Measurements from ENCODE around the gene NUDT14.

Gene NUDT14

DNA sequence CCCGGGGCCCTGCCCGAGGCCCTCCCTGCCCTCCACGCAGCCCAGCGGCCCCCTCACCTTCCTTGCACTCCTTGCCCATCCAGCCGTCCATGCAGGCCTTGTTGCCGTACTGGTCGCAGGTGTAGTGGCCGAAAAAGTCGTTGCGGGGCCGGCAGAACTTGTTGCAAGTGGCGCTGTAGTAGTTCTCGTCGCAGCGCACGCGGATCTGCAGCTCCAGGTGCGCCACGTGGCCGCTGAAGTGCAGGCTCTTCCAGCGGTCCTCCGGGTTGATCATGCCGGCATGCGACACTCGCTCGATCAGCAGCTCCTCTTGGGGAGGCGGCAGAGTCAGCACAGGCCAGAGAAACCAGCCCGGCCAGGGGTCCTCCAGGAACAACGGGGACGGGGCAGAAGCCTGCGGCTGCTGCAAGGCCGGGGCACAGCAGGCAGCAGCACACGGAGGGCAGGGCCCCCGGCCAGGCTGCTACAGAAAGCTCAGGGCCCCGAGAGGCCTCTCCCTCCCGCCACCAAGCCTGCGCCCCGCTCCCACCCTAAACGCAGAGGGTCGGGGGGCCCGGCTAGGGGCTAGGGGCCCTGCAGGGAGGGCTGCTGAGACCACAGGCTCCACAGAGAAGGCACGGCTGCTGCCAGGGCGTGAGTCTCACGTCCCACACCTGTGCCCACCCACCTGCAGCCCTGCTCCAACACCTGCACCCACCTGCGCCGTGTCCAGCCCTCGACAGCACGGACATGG lies 25.3 kb downstream of the NUDT14 start:
- no peak for DNase-seq

- no peak for DNase-seq
Observed at GRCh38 chr14:105155071-105155651, 26.0 kb downstream of the NUDT14 start.

DNA sequence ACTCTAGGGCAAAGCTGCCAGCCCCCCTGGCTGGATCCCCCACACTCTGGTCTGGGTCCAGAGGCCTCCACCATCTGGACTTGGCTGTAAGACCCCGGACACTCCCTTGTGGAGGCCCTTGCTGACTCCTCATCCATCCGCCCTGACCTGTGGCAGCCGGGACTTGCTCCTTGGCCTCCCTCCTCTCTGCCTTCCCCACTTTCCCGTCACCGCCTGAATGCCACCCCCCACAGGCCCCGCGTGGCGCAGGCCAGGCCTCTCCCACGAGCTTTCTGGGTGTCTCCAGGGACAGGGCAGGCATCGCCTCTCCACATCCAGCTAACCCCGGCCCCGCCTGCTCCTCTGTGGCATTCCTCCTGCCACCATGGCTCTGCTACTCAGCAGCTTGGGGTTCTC lies 26.6 kb downstream of the NUDT14 start:
- no peak for DNase-seq

- DNase-seq: no peak
Observed at GRCh38 chr14:105153739-105154475, 27.2 kb downstream of the NUDT14 start.

- no peak for DNase-seq
Observed at GRCh38 chr14:105153331-105153731, 27.8 kb downstream of the NUDT14 start.

DNA sequence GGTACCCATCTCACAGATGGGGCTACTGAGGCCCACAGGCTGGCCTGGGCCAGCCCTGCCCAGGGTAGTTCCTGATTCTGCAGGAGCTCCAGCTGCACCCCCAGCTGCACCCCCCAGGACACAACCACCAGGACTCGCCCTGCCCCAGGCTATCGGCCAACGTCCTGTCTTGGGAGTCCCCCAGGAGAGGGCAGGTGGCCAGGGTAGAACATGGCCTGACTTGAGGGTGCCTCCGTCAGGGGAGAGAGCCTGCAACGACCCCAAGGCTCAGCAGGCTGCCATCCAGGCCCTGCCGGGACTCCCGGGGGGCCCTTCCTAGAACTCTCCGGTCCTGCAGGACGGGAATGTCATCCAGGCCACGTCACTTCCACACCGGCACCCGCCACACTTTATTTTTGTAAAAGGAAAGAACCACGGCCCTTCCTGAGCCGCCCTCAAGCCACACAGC lies 28.3 kb downstream of the NUDT14 start:
- no peak for DNase-seq

DNA sequence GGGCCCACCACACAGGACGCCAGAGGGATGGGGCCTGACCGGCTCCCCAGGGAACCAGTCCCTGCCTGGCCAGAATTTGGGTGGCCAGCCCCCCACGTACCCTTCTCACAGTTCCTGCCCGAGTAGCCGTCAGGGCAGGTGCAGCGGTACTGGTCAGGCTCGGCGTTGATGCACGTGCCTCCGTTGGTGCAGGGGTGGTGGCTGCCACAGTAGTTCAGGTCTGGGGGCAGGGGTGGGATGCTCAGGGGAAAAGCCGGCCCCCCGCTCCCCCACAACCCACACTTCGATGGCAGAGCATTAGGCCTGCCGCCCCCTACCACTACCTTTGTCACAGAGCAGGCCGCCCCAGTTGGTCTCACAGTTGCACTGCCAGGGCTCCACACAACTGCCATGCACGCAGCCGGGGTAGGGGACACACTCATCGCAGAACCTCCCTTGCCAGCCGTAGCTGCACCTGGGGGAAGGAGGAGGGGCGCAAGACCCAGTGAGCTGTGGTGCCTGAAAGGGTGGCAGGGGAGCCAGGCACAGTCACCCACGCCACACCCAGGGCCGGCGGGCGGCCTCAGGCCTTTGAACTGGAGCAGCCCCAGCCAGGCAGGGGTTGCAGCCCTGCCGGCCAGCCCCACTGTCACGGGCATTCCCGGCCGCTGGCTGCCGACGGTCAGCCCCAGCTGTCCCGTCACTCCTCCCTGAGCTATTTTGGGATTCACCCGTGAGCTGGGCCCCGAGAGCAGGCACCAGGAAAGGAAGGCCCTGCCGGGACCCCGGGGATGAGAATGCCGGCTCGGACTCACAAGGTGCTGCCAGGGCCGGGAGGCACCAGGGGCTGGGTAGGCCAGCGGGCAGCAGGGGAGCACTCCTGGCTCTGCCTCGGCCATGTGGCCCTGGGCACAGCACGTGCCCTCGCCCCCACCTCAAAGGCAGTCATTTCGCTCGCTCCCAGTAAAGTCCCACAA lies 29.0 kb downstream of the NUDT14 start:
- no peak for DNase-seq

DNA sequence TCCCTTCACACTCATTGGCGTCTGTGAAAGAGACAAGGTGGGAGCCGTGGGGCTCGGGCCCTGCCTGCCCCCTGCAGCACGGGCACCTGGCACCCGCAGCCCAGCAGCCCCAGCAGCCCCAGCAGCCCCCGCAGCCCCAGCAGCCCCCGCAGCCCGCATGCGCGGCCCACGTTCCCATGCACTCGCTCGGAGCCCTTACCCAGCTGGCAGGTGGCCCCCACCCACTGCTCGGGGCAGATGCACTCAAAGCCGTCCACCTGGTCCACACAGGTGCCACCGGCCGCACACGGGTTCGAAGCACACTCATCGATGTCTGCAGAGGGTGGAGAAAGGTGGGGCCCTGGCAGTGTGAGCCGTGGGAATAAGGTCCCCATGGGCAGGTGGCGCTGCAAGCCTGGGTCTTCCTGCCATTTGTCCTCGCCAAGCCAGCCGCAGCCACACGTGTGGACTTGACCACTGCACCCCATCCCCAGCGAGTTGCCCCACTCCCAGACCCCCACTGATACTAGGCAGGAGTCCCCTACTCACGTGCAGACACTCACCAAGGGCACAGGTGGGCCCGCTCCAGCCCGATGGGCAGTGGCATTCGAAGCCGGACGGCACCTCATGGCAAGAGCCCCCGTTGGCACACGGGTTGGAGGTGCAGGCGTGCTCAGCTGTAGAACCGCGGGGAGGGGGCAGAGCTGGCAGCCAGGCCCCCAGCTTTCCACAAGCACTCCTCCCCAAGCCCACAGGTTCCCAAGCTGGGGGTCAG lies 29.9 kb downstream of the NUDT14 start:
- DNase-seq: no peak

DNA sequence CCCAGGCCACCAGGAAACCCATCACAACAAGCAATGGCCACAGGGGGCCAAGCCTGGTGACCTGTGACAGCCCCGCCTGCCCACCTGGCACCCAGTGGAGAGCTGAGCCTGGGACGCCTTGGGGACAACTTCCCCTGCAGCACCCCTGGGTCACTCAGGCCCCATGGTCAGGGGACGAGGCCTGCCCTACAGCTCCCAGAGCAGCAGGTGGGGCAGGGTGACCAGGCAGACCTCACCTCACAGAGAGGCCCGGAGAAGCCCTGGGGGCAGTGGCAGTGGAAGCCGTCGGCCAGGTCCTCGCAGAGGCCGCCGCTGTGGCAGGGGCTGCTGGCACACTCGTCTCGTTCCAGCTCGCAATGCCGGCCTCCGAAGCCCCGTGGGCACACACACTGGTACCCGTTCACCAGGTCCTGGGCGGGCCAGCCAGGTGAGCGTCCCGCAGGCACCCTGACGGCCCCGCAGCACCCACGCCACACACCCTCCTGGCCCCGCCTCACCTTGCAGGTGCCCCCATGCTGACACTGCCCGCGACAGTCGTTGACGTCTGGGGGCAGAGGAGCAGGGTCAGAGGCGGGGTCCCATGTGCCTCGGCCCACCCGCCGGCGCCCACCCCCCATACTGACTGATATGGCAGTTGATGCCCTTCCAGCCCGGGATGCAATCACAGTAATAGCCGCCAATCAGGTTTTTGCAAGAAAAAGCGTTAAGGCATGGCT lies 30.6 kb downstream of the NUDT14 start:
- DNase-seq: no peak

DNA sequence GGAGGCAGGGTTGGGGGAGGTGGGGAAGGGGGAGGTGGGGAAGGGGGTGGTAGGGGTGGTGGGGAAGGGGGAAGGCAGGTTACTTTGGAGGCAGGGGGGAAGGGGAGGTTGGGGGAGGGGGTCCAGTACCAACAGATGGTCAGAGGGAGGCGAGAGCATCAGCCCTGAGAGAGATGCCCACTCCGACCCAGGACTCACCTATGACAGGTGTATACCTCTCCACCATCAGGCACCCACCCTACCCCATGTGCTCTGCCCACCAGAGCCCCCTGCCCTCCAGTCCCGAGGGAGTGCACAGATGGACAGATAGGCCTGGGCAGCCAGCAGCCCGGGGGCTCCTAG lies 31.1 kb downstream of the NUDT14 start:
- DNase-seq: no peak

DNA sequence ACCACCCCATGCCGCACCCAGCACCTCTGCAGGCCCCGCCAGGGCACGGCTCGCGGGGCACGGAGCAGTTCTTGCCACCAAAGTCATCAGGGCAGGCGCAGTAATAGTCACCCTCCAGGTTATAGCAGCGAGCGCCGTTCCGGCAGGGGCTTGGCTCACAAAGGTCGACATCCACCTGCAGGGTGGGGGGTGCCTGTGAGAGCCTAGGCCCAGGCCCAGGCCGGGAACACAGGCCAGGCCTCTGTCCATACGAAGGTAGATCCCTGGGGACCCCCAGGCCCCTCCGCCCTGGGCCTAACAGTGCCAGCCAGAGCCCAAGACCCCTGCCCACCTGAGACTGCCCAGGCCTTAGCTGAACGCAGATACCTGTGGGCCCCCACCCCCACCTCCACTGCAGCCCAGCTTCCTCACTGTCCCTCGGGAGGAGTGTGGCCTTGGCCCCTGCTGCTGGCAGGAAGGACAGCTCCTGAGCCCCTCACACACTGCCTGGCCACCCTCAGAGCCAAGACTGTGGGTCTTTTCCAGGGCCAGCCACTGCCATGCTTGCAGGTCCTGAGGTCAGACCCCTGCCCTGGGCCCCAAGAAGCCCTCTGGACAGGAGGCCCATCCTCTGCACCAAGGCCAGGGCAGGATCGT lies 31.8 kb downstream of the NUDT14 start:
- DNase-seq: no peak

DNA sequence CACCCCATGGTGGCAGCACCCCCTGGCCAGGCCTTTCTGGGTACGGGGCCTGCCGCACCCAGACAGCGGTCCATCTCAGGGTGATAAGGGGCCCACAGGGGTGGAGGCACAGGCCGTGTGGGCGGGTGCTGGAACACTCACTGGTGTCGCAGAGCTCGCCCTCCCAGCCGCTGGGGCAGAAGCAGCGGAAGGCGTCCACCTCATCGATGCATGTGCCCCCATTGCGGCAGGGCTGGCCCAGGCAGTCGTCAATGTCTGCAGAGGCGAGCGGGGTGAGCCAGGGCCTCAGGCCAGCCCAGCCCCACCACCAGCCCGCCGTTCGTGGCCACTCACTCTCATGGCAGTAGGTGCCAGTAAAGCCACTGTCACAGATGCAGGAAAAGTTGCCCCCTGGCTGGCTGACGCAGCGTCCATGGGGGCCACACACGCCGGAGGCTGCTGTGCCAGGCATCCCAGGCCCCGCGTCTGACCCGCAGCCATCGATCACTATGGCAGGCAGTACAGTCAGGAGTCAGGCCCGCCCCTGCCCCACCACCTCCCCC lies 32.4 kb downstream of the NUDT14 start:
- DNase-seq: no peak

DNA sequence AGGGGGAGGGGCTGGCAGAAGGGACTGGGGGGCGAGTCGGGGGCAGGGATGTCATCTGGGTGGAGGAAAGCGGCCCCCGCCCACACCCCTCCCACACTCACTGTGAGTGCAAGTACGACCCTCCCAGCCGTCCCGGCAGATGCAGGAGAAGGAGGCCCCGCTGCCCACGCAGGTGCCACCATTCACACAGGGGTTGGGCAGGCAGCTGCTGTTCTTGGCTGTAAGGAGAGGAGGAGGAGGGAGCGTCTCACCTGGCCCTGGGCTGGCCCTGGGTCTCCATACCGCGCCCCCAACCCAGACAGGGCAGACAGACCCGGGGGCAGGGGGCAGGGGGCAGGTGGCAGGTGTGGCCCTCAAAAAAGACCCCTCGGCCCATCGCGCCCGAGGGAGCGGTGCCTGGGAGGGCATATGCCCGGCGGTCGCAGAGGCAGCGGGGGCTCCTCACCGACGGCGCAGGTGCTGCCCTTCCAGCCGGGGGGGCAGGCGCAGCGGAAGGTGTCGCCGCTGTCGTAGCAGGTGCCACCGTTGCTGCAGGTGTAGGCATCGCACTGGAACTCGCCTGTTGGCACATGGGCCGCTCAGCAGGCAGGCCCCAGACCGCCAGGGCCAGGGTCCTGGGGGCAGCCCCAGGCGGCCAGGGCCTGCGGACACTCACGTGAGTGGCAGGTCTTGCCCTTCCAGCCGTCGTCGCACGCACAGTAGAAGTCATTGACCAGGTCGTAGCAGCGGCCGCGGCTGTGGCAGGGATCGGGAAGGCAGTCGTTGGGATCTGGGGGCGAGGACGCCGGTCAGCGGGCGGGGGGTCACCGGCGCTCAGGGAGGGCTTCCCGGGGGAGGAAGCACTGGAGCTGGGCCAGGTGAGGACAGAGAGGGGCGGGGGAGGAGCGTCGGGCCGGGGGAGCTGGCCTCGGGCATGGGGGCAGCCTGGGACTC lies 33.2 kb downstream of the NUDT14 start:
- DNase-seq: no peak

DNA sequence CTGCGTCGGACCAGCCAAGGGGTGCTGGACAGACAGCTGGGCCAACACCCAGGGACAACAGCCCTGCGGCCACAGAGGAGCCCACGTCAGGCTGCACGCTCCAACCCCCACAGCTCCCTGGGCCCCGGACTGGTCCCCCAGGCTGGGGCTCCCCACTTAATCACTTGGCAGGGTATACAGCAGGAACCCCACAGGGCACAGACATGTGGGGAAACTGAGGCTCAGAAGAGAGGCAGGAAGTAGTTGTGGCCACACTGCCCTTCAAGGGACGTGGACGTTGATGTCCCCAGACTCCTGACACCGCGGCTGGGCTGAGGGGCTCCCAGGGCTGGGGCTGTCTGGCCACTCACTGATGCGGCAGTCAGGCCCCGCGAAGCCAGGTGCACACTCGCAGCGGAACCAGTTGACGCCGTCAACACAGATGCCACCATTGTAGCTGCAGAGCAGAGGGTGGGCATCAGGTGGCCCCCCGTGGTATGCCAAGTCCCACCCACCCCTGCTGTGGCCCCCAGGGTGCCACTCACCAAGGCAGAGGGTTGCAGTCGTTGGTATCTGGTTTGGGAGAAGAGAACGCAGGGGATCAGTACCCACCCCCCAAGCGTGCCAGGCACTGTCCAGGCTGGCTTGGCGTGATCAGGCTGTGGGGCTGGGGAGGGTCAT lies 34.0 kb downstream of the NUDT14 start:
- DNase-seq: no peak

GRCh38 chr14:105146181-105146975 lies 34.7 kb downstream of the NUDT14 start:
- DNase-seq: no peak

DNA sequence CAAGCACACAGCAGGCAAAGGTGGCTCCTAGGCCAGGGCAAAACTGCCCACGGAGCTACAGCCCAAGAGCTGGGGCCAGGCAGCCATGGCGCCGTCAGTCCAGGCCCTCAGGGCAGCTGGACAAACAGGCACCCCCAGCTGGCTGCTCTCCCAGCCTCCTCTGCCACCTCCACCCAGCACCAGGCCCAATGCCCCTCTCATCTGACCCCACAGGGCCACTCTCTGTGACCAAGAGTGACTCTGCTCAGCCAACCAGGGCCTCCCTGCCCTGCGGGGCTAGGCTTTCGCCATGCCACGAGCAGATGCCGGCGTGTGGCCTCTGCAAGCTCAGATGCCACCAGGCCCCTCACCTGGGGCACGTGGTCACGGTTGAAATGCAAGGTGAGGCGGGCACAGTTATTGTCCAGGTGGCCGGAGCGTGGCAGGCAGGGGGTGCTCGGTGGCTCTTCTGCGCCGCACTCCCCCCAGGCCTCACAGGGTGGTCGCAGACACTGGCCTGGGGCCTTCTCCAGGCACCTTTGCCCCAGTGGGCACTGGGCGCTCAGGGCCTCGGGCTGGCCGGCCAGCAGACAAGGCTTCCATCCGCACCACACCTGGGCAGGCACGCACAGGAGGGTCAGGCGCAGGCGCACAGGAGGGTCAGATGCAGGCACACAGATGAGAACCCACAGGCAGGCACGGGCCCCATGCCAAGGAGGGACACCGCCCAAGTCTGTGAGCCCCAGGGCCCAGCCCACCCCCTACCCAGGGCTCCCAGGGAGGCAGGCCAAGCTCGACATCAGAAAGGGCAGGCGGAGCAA lies 35.5 kb downstream of the NUDT14 start:
- no peak for DNase-seq

DNA sequence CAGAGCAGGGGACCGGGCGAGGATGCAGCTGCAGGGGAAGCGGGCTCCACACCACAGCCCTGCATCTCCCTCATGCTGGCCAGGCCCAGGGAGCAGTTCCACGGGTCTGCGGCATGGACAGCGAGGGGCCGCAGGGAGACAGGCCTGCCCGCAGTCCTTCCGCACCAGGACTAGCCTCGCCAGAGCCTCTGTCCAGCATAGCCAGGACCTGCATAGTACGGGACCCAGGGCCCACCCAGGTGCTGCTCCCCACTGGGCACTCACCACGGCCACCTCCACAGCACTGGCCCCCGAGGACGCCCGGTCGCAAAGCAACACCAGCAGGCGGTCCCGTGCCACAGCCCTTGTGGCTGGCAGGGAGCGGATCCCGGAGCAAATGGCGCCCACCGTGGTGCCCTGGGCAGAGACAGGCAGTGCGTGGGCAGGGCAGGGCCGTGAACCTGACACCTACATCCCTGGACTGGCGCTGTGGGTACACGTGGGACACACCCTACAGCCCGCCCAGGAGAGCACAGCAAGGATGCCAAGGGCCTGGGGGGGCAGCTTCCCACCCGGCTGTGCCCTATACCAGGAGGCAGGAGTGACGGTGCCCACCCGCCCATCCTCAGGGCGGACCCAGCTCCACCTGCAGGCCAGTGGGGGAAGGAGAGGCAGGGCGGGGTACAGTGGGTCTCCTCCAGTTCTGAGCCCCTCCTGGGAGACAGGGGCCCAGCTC lies 36.3 kb downstream of the NUDT14 start:
- no peak for DNase-seq

Data from DMS 273 treated with DMSO at 0.1 percent for 48 hours (cell line).